ENCODE data around the gene CDK11A.
"Not testable (repeated sequence)": the region's sequence is repeated elsewhere in the genome, so short reads cannot be mapped to it uniquely, and the experiment has no call there.

CDK11A gene

DNA sequence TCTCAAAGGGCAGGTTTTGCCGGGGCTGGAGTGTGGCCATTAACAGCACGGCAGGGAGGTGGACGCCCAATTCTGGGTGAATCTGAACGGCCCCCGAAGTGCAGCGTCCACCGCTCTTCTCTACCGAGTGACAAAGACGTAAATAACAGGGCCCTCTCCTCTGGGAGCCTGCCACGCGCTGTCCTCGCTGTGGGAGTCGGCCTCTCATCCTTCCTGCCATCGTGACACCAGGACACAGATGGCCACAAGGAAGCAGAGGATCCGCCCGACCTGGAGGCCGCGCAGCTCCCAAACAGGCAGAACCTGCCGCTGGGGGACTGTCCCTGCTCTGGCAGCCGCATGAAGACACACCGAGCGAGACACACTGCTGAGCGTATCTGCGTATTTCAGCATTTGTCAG lies 53.3 kb downstream of the CDK11A start:
- no peak overlapping the region for H3K4me3 ChIP-seq (ENCODE audit: low read depth, low read length)
- DNase-seq (ENCODE audit: low read depth) = no peak

DNA sequence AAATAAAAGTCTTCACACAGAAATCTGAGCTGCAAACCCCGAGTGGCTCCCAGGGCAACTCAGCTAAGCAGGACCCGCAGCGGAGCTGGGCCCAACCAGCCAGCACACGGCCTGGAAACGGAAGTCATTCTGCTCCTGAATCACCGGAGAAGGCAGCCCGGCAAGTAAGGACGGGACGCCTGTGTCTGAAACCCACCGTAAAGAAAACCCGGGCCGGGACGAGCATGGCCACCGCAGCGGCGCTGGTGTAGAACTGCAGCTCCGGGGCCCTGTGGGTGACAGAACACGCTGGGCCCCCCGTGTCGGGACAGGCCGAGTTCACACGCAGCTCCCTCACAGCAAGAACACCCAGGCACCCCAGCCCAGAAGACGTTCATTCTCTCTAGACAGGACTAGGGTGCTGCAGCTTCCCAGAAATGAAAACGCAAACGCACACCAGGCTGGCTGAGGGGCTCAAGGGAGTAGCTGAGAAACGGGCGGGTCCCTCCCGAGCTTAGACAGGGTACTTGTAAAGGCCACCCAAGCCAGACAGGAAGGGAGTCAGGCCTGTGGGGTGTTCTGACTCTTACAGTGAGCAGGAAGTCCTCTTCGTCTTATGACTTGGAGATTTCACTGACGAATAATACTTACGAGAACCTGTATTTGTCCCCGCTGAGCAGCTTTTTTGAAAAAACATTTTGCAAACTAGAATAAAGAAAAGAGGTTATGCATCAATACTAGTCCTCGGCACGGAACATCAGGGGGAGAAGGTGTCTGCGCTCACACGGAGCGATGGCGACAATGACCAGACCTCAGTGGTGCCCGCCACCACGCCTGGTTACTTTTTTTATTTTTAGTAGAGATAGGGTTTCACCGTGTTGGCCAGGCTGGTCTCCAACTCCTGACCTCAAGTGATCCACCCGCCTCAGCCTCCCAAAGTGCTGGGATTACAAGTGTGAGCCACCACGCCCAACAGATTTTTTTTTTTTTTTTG lies 54.4 kb downstream of the CDK11A start:
- no peak overlapping the region for H3K4me3 ChIP-seq (ENCODE audit: low read depth, low read length)
- no peak for DNase-seq (ENCODE audit: low read depth)

DNA sequence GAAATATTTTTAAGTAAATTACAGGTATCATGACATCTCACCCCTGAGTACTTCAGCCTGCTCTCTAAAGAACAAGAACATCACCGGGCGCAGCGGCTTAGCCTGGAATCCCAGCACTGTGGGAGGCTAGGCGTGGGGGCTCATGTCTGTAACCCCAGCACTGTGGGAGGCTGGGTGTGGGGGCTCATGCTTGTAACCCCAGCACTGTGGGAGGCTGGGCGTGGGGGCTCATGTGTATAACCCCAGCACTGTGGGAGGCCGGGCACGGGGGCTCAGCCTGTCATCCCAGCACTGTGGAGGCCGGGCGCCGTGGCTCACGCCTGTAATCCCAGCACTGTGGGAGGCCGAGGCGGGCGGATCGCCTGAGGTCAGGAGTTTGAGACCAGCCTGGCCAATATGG lies 57.6 kb downstream of the CDK11A start:
- DNase-seq (ENCODE audit: low read depth) = no peak
- H3K4me3 ChIP-seq (ENCODE audit: low read depth, low read length) = no peak overlapping the region

DNA sequence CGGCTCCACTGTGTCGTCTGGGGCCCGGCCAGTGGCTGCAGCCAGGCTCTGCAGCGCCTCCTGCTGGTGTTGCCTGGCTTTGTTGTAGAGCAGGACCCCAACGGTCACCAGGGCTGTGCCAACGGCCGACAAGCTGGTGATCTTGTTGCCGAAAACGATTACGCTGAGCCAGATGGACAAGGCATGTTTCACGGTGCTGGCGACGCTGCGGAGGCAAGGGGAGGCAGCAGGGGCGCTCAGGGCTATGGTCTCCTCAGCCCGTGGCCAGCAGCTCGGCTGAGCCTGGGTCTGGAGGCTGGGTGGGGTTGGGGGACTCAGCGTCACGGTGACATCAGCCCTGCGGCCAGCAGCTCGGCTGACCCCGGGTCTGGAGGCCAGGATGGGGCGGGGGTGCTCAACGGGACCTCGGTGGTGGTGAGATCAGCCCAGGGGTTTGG lies 58.3 kb downstream of the CDK11A start:
- DNase-seq (ENCODE audit: low read depth) = no peak
- H3K4me3 ChIP-seq (ENCODE audit: low read depth, low read length) = no peak overlapping the region

DNA sequence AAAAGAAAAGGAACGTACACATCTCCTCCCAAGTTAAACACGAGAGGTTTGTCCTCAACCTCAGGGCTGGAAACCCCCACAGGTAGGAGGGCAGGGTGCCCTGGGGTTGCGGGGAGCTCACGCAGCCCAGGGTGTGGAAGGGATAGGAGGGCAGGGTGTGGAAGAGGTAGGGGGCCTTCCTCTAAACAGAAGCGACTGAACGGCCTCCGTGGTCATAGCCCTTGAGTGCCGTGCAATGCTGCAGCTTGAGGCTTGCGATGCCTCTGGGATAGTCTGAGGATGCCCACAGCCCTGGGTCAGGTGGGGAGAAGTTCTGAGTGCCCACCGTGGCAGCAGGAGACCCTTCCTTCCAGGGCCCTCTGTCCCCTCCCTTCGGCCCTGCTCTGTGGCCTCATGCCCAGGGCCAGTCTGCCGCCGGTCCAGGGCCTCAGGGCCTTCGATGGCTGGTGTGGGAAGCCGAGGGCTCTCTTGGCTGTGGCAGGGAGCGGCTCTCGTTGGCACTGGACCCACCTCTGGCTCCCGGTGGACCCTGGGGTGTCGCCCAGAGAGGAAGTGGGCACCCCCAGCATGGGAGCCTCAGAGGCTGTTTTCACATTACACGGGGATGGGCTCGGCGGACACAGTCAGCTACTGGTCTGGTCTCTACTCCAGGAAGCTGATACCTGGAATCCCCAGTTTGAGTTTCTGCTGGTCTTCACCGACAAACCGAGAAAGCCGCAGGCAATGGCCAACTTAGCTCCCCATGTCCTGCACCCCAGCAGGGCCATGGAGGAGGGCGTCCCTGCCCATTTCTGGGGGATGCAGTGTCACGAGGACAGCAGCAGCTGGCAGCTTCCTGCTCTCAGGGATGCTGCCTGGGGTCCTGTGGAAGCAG lies 59.0 kb downstream of the CDK11A start:
- no peak overlapping the region for H3K4me3 ChIP-seq (ENCODE audit: low read depth, low read length)
- DNase-seq (ENCODE audit: low read depth) = no peak

DNA sequence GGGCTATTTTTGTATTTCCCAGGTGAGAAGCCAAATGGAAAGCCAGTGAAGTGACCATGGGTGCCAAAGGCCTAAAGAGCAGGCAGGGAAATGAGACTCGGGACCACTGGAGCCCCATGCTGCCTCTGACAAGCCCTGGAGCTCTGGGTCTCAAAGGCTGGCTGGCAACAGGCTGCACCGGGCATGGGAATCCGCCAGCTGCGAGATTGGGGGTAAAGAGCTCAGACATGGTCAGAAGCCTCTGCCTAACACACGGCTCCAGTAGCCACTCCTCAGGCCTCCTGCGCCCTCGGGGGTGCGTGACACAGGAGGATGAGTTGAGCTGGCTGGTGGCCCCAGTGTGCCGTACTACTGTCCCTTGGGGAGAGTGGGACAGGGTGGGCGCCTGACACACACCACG lies 59.8 kb downstream of the CDK11A start:
- not testable (repeated sequence) for DNase-seq (ENCODE audit: low read depth); H3K4me3 ChIP-seq (ENCODE audit: low read depth, low read length)

DNA sequence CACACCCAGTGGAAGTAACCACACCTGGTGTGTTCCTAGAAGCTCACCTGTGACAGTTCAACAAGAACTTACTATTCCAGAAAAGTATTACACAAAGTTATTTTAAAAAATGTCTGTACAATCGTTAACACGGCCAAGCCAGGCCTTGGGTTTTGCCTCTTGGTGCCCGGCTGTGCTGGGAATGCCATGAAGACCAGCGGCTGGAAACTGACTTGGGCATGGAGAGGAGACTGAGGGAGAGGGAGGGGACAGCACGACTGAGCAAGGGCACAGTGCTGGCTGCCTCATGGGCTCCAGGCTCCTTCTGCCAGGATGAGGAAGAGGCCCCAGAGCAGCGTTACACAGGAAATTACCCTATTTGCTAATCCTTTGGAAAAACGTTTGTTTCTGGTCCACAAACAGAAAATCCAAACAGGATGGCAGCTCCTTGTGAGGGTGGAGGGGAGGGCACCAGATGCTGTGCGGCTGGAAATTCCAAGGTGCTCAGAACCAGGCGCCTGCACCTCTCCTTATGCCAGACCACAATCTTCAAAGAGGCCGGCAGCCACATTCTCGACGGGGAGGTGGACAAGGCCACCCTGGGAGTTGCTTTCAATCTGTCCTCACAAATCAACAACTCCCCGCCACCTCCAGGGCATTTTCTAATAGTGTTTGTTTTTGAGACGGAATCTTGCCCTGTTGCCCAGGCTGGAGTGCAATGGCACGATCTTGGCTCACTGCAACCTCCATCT lies 61.2 kb downstream of the CDK11A start:
- not testable (repeated sequence) for H3K4me3 ChIP-seq (ENCODE audit: low read depth, low read length); DNase-seq (ENCODE audit: low read depth)

DNA sequence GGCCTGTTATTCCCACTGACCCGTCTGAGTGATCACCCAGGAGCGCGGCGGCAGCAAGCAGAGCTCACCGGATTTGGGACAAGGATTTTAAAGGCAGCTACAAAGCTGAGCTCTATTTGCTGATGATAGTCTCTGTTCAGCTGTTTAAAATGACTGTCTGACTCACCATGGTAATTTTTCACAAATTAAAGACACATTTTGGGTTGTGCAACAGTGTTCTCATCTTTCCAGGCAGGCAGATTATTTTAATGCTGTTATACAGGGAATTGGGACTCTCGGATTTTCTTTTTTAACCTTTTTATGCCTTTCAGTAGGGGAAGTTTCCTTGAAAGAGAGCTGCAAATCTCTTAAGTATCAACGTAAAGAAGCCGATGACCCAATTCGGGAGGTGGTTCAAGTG lies 61.8 kb downstream of the CDK11A start:
- DNase-seq (ENCODE audit: low read depth); H3K4me3 ChIP-seq (ENCODE audit: low read depth, low read length): not testable (repeated sequence)

DNA sequence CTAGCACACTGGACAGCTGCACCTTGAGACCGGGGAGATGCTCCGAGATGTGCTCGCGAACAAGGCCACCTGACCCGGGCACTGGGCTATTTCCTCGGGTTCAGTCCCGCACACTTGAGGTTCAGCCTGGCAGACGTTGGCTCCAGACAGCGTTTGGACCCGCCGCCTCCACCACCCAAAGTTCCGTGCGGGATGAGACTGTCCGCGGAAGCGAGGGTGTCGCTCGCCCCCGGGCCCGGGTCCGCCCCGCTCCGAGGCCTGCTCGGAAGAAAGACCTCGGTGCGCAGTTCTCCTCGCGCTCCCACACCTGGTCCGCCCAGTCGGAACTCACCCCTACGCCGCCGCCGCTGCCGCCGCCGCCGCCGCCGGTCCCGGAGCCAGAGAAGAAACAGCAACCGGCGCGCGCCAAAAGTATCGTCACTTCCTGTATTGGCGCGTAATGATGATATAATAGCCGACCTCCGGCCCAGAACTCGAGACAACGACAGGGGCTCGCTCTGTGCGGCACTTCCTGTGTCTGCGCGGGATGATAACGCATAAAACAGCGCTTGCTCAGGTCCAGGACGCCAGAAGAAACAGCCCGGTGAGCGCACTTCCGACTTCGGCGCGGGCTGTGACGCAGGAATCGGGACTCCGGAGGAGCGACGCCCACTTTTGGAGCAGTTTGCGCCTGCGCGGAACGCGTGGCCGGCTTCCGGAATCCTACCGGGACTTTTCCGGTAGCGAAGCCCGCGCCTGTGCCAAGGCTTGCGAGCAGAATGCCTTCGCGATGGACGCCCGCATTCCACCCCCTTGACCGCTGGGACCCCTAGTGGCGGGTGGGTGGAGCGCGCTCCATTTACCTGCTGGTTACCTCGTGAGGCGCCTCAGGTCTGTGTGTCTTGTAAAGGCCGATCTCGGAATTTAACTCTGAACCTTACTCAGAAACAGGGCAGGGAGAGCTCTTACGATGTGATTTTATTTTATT lies 65.3 kb downstream of the CDK11A start, which contains the start of gene CDK11B:
Gene CDK11B (minus strand): TSS at position 422 of the 967 bp plus-strand sequence. CDS start 1,519 bp downstream, outside the sequence.
- peak; percentile 90 for DNase-seq (ENCODE audit: low read depth)
- peak within 1 kb of the TSS; percentile 57 for H3K4me3 ChIP-seq (ENCODE audit: low read depth, low read length)
